SK-N-SH treated with all-trans-retinoic acid at 6 μM for 48 hours (cell line): ENCODE data around the gene SEC16A.

ENCODE experiments used
- ATAC-seq: fragments of 200-7000 bp; cut with Tn5 transposase; 3 replicates; pipeline ENCODE4 v1.9.1; 2020; ENCODE audit warnings: mild to moderate bottlenecking, moderate library complexity
- CSDC2 ChIP-seq: fragments of 250-450 bp; sonication (Bioruptor Pico); IDR thresholded peaks from 2 replicates; pipeline ENCODE4 v1.5.0; 2020; ENCODE audit warnings: mild to moderate bottlenecking, moderate library complexity
- CSRNP3 ChIP-seq: fragments of 250-450 bp; sonication (Bioruptor Pico); IDR thresholded peaks from 2 replicates; pipeline ENCODE4 v1.5.1; 2021; ENCODE audit warnings: mild to moderate bottlenecking, moderate library complexity
- OSR1 ChIP-seq: fragments of 250-450 bp; sonication (Bioruptor Pico); IDR thresholded peaks from 2 replicates; pipeline ENCODE4 v1.8.0; 2022; ENCODE audit warnings: moderate library complexity, mild to moderate bottlenecking, inconsistent platforms
- PATZ1 ChIP-seq: fragments of 250-450 bp; sonication (Bioruptor Pico); IDR thresholded peaks from 2 replicates; pipeline ENCODE4 v1.8.0; 2020; ENCODE audit warnings: mild to moderate bottlenecking, moderate library complexity, borderline replicate concordance
- POU6F1 ChIP-seq: fragments of 250-450 bp; sonication (Bioruptor Pico); IDR thresholded peaks from 2 replicates; pipeline ENCODE4 v1.8.0; 2021; ENCODE audit warnings: low read depth, mild to moderate bottlenecking, moderate library complexity, borderline replicate concordance
- PPARA ChIP-seq: fragments of 250-450 bp; sonication (Bioruptor Pico); IDR thresholded peaks from 2 replicates; pipeline ENCODE4 v1.5.0; 2020; ENCODE audit warnings: mild to moderate bottlenecking, borderline replicate concordance
- RARB ChIP-seq: fragments of 250-450 bp; sonication (Bioruptor Pico); IDR thresholded peaks from 2 replicates; pipeline ENCODE4 v1.8.0; 2021; ENCODE audit warnings: mild to moderate bottlenecking, moderate library complexity
- SNAI2 ChIP-seq: fragments of 250-450 bp; sonication (Bioruptor Pico); IDR thresholded peaks from 2 replicates; pipeline ENCODE4 v1.5.0; 2020; ENCODE audit warnings: mild to moderate bottlenecking, moderate library complexity
- TCF4 ChIP-seq: fragments of 250-450 bp; sonication (Bioruptor Pico); IDR thresholded peaks from 2 replicates; pipeline ENCODE4 v1.8.0; 2021; ENCODE audit warnings: mild to moderate bottlenecking, moderate library complexity, borderline replicate concordance
- TOX ChIP-seq: fragments of 250-450 bp; sonication (Bioruptor Pico); IDR thresholded peaks from 2 replicates; pipeline ENCODE4 v1.8.0; 2021; ENCODE audit warnings: mild to moderate bottlenecking, moderate library complexity, borderline replicate concordance
- ZC3H10 ChIP-seq: fragments of 250-450 bp; sonication (Bioruptor Pico); IDR thresholded peaks from 2 replicates; pipeline ENCODE4 v1.5.1; 2021; ENCODE audit warnings: mild to moderate bottlenecking, moderate library complexity
- ZFP30 ChIP-seq: fragments of 450-650 bp; formaldehyde crosslinking; IDR thresholded peaks from 2 replicates; pipeline ENCODE4 v1.5.0; 2022; ENCODE audit warnings: mild to moderate bottlenecking, moderate library complexity
- ZNF565 ChIP-seq: fragments of 450-650 bp; formaldehyde crosslinking; conservative IDR thresholded peaks from 2 replicates; pipeline ENCODE4 v1.5.0; 2020; ENCODE audit warnings: low read depth, mild to moderate bottlenecking, moderate library complexity
- ZNF70 ChIP-seq: fragments of 450-650 bp; formaldehyde crosslinking; IDR thresholded peaks from 2 replicates; pipeline ENCODE4 v1.5.0; 2020; ENCODE audit warnings: mild to moderate bottlenecking, moderate library complexity
- ZNF8 ChIP-seq: fragments of 450-650 bp; formaldehyde crosslinking; IDR thresholded peaks from 2 replicates; pipeline ENCODE4 v1.5.0; 2020; ENCODE audit warnings: mild to moderate bottlenecking, moderate library complexity
- TF ChIP-seq, protein P1 (sequence below): fragments of 250-450 bp; sonication (Bioruptor Pico); IDR thresholded peaks from 2 replicates; pipeline ENCODE4 v1.5.1; 2020; ENCODE audit warnings: low read depth, mild to moderate bottlenecking, moderate library complexity

The SEC16A gene

GRCh38 chr9:136507221-136507991 is 24.6 kb upstream of the SEC16A start (continued):
- TF ChIP-seq, protein P1, sequence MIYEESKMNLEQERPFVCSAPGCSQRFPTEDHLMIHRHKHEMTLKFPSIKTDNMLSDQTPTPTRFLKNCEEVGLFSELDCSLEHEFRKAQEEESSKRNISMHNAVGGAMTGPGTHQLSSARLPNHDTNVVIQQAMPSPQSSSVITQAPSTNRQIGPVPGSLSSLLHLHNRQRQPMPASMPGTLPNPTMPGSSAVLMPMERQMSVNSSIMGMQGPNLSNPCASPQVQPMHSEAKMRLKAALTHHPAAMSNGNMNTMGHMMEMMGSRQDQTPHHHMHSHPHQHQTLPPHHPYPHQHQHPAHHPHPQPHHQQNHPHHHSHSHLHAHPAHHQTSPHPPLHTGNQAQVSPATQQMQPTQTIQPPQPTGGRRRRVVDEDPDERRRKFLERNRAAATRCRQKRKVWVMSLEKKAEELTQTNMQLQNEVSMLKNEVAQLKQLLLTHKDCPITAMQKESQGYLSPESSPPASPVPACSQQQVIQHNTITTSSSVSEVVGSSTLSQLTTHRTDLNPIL = no peak
- TF ChIP-seq ZNF565 (CRISPR knock-in tag) (no peak), SNAI2 (no peak), ZNF8 (CRISPR knock-in tag) (no peak), ZFP30 (CRISPR knock-in tag) (no peak), ZNF70 (CRISPR knock-in tag) (no peak), TCF4 (CRISPR knock-in tag) (no peak), PPARA (CRISPR knock-in tag) (no peak), RARB (CRISPR knock-in tag) (no peak), ZC3H10 (CRISPR knock-in tag) (no peak), CSDC2 (CRISPR knock-in tag) (no peak), PATZ1 (no peak)

DNA sequence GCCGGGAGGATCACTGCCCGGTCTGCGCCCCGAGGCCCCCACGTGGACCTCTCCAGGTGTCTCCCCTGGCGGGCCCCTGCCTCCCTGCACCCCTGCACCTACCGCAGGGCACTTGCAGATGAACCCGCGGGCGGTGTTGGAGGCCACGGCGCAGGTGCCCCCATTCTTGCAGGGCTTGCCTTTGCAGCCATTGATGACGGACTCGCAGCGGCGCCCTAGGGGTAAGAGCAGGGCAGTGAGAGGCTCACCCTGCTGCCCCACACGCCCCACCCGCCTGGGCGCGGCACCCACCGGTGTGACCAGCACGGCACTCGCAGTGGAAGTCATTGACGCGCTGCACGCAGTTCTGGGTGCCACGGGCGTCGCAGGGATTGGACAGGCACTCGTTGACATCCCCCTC is 23.6 kb upstream of the SEC16A start:
- no peak for TF ChIP-seq POU6F1 (CRISPR knock-in tag)
- no peak for TF ChIP-seq OSR1 (CRISPR knock-in tag)
- ATAC-seq = no peak

DNA sequence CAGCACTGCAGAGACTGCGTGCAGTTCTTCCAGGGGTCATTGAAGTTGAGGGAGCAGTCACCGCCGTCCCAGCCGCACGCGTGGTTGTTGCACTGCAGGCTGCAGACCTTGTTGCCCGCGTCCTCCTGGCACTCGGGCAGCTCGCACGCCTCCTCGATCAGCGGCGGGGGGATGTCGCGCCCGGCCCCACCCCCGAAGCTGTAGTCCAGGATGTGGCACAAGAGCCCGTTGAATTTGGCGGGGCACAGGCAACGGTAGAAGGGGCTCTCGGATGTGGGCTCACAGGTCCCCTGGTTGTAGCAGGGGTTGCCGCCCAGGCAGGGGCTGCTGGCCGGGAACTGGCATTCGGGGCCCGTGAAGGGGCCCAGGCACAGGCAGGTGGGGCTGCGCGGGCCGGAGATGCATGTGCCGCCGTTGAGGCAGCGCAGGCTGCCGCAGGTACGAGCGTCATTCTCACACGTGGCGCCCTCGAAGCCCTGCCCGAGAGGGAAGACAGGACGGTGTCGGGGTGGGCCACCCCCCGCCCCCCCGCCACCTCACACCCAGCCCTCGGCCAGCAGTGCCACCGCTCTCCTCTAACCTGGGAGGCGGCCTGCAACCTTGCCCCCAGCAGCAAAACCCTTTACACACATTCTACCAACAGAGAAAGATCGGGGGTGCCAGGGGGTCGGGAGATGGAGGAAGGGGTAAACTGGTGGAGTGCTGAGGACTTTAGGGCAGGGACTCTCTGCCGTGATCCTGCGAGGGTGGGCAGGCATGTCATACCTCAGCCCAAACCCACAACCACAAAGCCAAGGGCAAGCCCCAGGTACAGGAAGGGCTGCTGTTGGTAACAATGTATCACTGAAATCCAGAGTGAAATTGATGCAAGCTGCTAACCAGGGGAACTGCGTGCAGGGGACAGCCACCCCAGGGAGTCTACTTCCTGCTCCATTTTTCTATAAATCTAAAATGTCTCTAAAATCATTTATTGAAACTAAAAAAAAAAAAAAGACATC is 22.9 kb upstream of the SEC16A start:
- TF ChIP-seq ZNF70 (CRISPR knock-in tag) (no peak), ZFP30 (CRISPR knock-in tag) (no peak), POU6F1 (CRISPR knock-in tag) (no peak), TOX (CRISPR knock-in tag) (no peak), ZNF8 (CRISPR knock-in tag) (no peak), CSRNP3 (CRISPR knock-in tag) (no peak)
- ATAC-seq = no peak

DNA sequence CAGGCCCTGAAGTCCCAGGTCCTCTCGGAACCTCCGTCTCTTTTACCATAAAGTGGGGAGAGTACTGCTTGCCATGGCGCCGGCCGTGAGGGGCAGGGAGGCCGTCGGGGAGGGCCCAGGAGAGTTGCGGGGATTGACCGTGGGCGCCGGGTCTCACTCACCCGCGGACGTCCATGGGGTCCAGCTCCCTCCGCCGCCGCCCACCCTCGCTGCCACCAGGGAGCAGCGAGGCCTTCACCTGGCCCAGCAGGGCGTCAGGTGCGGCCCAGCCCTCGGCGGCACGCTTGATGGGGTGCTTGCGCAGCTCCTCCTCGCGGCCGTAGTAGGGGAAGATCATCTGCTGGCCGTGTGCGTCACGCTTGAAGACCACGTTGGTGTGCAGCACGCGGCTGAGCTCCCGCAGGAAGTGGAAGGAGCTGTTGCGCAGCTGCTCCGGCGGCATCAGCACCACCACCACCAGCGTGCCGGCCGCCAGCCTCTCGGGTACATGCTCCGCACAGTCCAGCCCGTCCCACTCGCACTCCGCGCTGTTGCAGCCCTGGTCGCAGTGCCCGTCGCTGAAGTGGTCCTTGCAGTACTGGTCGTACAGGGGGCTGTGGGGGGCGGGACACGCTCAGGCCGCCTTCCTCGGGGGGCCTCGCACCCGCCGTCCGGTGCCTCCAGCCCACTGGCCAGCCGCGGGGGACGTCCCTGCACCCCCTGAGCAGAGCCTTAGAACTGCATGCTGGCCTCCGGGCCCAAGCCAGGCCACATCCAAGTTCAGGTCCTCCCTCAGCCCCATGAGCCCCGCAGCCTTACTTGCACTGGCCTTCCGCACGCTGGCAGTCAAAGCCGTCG is 21.9 kb upstream of the SEC16A start:
- no peak for TF ChIP-seq POU6F1 (CRISPR knock-in tag)
- ATAC-seq = no peak
